ENCODE results near the gene CREB3L4.

DNA sequence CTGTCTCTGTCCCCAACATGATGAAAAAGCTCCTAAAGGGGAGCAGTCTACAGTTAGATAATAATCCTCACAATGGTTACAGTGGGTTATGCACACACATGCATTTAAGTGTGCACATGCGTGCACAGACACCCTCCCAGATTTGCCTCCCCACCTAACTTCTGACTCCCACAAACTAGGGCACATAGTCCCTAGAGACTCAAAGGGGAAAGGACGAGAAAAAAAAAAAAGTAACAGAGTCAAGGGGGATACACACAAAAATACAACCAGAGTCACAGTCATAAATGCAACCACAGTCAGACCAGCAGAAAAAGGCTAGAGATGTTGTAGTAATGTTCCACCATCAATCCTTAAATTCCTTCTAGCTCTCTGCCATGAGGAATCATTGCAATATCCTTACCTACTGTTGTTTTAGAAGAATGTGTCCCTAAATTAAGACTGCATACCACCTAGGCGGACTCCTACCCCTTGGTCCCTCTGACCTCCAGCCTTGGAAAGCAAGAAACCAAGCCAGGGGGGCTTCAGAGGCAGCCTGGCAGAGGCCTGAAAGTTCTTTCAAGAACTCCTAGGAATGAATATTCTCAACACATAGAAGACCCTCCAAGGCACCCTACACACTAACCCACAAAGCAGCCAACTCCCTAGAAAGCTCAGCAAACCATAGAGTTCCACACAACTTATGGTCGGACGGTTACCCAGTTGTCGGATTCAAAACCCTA, 10.5 kb upstream of the CREB3L4 start:
- TF ChIP-seq, protein P1, sequence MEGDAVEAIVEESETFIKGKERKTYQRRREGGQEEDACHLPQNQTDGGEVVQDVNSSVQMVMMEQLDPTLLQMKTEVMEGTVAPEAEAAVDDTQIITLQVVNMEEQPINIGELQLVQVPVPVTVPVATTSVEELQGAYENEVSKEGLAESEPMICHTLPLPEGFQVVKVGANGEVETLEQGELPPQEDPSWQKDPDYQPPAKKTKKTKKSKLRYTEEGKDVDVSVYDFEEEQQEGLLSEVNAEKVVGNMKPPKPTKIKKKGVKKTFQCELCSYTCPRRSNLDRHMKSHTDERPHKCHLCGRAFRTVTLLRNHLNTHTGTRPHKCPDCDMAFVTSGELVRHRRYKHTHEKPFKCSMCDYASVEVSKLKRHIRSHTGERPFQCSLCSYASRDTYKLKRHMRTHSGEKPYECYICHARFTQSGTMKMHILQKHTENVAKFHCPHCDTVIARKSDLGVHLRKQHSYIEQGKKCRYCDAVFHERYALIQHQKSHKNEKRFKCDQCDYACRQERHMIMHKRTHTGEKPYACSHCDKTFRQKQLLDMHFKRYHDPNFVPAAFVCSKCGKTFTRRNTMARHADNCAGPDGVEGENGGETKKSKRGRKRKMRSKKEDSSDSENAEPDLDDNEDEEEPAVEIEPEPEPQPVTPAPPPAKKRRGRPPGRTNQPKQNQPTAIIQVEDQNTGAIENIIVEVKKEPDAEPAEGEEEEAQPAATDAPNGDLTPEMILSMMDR (IDR thresholded peaks at IDR 0.05) = no peak
- TF ChIP-seq POLR2A (IDR thresholded peaks at IDR 0.05) = no peak

Data from thyroid gland (tissue), 4 donors.